Activated CD4-positive, alpha-beta memory T cell treated with anti-CD3 and anti-CD28 coated beads for 36 hours (primary cell): ENCODE results near the gene NLK. TPM values are rescaled to one million over a fixed set of nuclear protein-coding genes. Genes with fewer than 3 reads are reported as not detected.
"Not testable (repeated sequence)": the region's sequence is repeated elsewhere in the genome, so short reads cannot be mapped to it uniquely, and the experiment has no call there.

Source experiments
- CTCF ChIA-PET: fragments of 350-600 bp; sonication (Branson Sonifier 250); formaldehyde crosslinking; loops from one replicate; lab custom pipeline; 2021; ENCODE audit warnings: antibody characterized with exemption, inconsistent platforms; lab: Charles Lee
- POLR2A ChIA-PET: fragments of 350-600 bp; sonication (Branson Sonifier 250); formaldehyde crosslinking; loops from one replicate; lab custom pipeline; 2021; ENCODE audit warnings: antibody characterized with exemption; lab: Charles Lee
- DNase-seq: peaks from one replicate; pipeline ENCODE4 v3.0.0-alpha.2; 2020
- H3K27ac Mint-ChIP-seq: one replicate; pipeline ENCODE4 v1.8.0; 2021; ENCODE audit warnings: mixed read lengths
- H3K27me3 Mint-ChIP-seq: one replicate; pipeline ENCODE4 v1.8.0; 2021; ENCODE audit warnings: mixed read lengths
- H3K36me3 Mint-ChIP-seq: one replicate; pipeline ENCODE4 v1.8.0; 2021; ENCODE audit warnings: mixed read lengths
- H3K4me1 Mint-ChIP-seq: one replicate; pipeline ENCODE4 v1.8.0; 2021; ENCODE audit warnings: low read depth, mixed read lengths
- H3K4me3 Mint-ChIP-seq: one replicate; pipeline ENCODE4 v1.8.0; 2021; ENCODE audit warnings: mild to moderate bottlenecking, mixed read lengths
- H3K9me3 Mint-ChIP-seq: one replicate; pipeline ENCODE4 v1.8.0; 2021; ENCODE audit warnings: mixed read lengths
- intact Hi-C: fragments of 100-400 bp; cut with micrococcal nuclease; formaldehyde crosslinking; loops from one replicate; pipeline ENCODE4 v1.15.1; 2023
- total RNA-seq, 2 experiments: library from RNA; stranded (reverse); gene quantifications; one replicate each; pipeline ENCODE4 v1.2.3, GENCODE V29; 2021

The NLK gene
- total RNA-seq, 2 experiments from 2014 or later: 6.8 to 8.3 TPM

- Mint-ChIP-seq H3K27me3 (no peaks in the 10 kb centered on the region), H3K36me3 (no peaks in the 10 kb centered on the region), H3K9me3 (no peaks in the 10 kb centered on the region), H3K4me1 (no peaks in the 10 kb centered on the region), H3K27ac (no peak overlapping the region), H3K4me3 (no peak overlapping the region)
- intact Hi-C loops: loop anchor here (10.0 kb wide), 1 partner anchor 176 kb away; no protein-coding TSS in a partner anchor
- ChIA-PET POLR2A (no interaction called here), CTCF (interaction anchor here (1.4 kb wide), 1 partner anchor 177 kb away, joined by 4 read pairs; no protein-coding TSS in a partner anchor)
- DNase-seq: no peak
These were observed 196.8 kb downstream of the NLK start for GRCh38 chr17:28239271-28239624.

GRCh38 chr17:28240688-28241340, 198.3 kb downstream of the NLK start:
- Mint-ChIP-seq H3K27ac (no peak overlapping the region), H3K36me3 (no peaks in the 10 kb centered on the region), H3K4me3 (no peak overlapping the region), H3K27me3 (no peaks in the 10 kb centered on the region), H3K9me3 (no peaks in the 10 kb centered on the region), H3K4me1 (no peaks in the 10 kb centered on the region)
- DNase-seq: no peak
- intact Hi-C loops: no loop called here
- ChIA-PET POLR2A (no interaction called here), CTCF (interaction anchor here (1.9 kb wide), 1 partner anchor 11 kb away, joined by 8 read pairs; no protein-coding TSS in a partner anchor)

GRCh38 chr17:28242791-28243190, 200.3 kb downstream of the NLK start:
- Mint-ChIP-seq H3K4me3 (no peak overlapping the region), H3K27ac (no peak overlapping the region), H3K27me3 (no peaks in the 10 kb centered on the region), H3K36me3 (no peaks in the 10 kb centered on the region), H3K4me1 (no peaks in the 10 kb centered on the region), H3K9me3 (no peaks in the 10 kb centered on the region)
- DNase-seq: no peak
- POLR2A ChIA-PET: no interaction called here
- intact Hi-C loops: no loop called here
- CTCF ChIA-PET: interaction anchor here (1.0 kb wide), 1 partner anchor 9 kb away, joined by 3 read pairs; no protein-coding TSS in a partner anchor

GRCh38 chr17:28243268-28243667, 200.8 kb downstream of the NLK start:
- H3K9me3 Mint-ChIP-seq, H3K4me3 Mint-ChIP-seq, H3K36me3 Mint-ChIP-seq, H3K27ac Mint-ChIP-seq, POLR2A ChIA-PET, H3K4me1 Mint-ChIP-seq, intact Hi-C loops, H3K27me3 Mint-ChIP-seq, DNase-seq: not testable (repeated sequence)
- CTCF ChIA-PET: interaction anchor here (1.0 kb wide), 1 partner anchor 8 kb away, joined by 3 read pairs; no protein-coding TSS in a partner anchor

GRCh38 chr17:28244446-28244845, 202.0 kb downstream of the NLK start:
- Mint-ChIP-seq H3K9me3 (no peaks in the 10 kb centered on the region), H3K4me3 (no peak overlapping the region), H3K4me1 (no peaks in the 10 kb centered on the region), H3K27me3 (no peaks in the 10 kb centered on the region), H3K36me3 (no peaks in the 10 kb centered on the region), H3K27ac (no peak overlapping the region)
- ChIA-PET POLR2A (no interaction called here), CTCF (no interaction called here)
- intact Hi-C loops: no loop called here
- no peak for DNase-seq

Other genes starting within 250 kb of the NLK start
- gene NOS2, start 242.1 kb upstream of the NLK start, total RNA-seq: under 1 TPM in 1 of 2 experiments, not detected in 1; 0.07 TPM
- gene LYRM9, start 149.3 kb upstream of the NLK start, total RNA-seq: 1 to 10 TPM; 5.7 to 6.8 TPM